HFFc6 (cell line): ENCODE measurements around the gene AGPAT4. TPM values are rescaled to one million over a fixed set of nuclear protein-coding genes. Genes with fewer than 3 reads are reported as not detected.

ENCODE experiments used
- DNase-seq: peaks from one replicate; pipeline ENCODE4 v3.0.0-alpha.2; 2018
- H3K27ac Mint-ChIP-seq: 2 replicates; pipeline ENCODE4 v1.8.0; 2020; ENCODE audit warnings: mild to moderate bottlenecking, mixed read lengths
- H3K27me3 Mint-ChIP-seq: 2 replicates; pipeline ENCODE4 v1.8.0; 2021; ENCODE audit warnings: mild to moderate bottlenecking, moderate library complexity, mixed read lengths; ENCODE audit not compliant: insufficient read depth
- H3K36me3 Mint-ChIP-seq: 2 replicates; pipeline ENCODE4 v1.8.0; 2021; ENCODE audit warnings: low read depth, mixed read lengths
- H3K4me1 Mint-ChIP-seq: 2 replicates; pipeline ENCODE4 v1.8.0; 2020; ENCODE audit warnings: low read depth, mixed read lengths
- H3K4me3 Mint-ChIP-seq: 2 replicates; pipeline ENCODE4 v1.8.0; 2020; ENCODE audit warnings: mild to moderate bottlenecking, moderate library complexity, mixed read lengths
- H3K9me3 Mint-ChIP-seq: 2 replicates; pipeline ENCODE4 v1.8.0; 2020; ENCODE audit warnings: mild to moderate bottlenecking, mixed read lengths
- CTCF ChIP-seq: fragments of 200-600 bp; sonication (generic); IDR thresholded peaks from 2 replicates; pipeline ENCODE4 v1.5.0; 2021; ENCODE audit warnings: antibody characterized with exemption, mild to moderate bottlenecking
- total RNA-seq, 6 experiments: library from RNA; stranded (reverse); fragmentation: NEBNext Ultra II Directional; extraction: Animal tissue kit (Norgen Biotek cat#: 25700); gene quantifications; 2 replicates in 1 of 6; 3 replicates in 5 of 6; pipeline ENCODE4 v1.2.3, GENCODE V29; 2021

Gene AGPAT4
- total RNA-seq, 6 experiments from 2014 or later, result 2.3 to 4.0 (median 2.7) TPM

DNA sequence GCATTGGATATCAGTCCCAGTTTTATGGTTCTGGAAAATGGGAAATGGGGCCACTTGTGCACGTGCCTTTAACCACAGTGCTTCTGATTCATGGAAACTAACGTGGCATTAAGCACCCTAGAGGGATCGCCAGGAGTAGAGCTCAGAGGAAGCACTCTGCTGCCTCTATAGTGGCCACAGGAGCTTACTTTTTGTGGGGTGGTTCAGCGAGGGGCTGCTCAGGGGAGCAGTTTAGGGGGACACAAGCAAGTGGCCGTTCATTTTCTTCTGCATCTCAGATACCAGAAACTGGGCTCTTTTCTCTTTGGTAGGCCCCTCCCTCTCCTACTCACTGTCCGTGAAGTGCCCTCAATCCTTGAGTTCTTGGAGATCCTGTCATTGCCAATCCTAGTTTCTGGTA, 28.5 kb downstream of the AGPAT4 start:
- H3K4me1 Mint-ChIP-seq, result peaks cover 7% of the 10 kb centered on the region
- H3K4me3 Mint-ChIP-seq, result no peak overlapping the region
- no peak for TF ChIP-seq CTCF
- H3K36me3 Mint-ChIP-seq, result peaks cover 6% of the 10 kb centered on the region; the same call in 1 of the 2 replicates
- H3K9me3 Mint-ChIP-seq, result no peaks in the 10 kb centered on the region
- no peak overlapping the region for H3K27ac Mint-ChIP-seq
- DNase-seq, result no peak
- H3K27me3 Mint-ChIP-seq, result no peaks in the 10 kb centered on the region; the same call in 1 of the 2 replicates

DNA sequence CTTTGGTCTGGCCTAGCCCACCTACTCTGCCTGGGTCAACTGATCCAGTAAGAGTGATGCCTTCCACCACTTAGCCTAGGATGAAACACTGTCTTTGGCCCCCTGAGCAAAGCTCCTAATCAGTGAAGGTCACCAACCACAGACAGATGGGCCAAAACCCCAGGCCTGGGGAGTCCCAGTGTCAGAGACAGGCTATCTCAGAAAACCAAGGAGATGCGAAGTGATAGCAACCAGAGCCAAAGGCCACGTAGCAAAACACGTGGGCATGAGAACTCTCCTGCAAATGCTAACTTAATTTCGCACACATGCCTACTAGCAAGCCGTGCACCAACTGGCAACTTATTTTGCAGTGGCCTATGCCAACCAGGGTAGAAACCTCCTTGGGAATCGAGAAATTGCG, 29.1 kb downstream of the AGPAT4 start:
- no peaks in the 10 kb centered on the region; the same call in 1 of the 2 replicates for H3K27me3 Mint-ChIP-seq
- no peak for TF ChIP-seq CTCF
- no peak overlapping the region for H3K4me3 Mint-ChIP-seq
- H3K9me3 Mint-ChIP-seq, result no peaks in the 10 kb centered on the region
- H3K36me3 Mint-ChIP-seq, result peaks cover 6% of the 10 kb centered on the region; the same call in 1 of the 2 replicates
- no peak overlapping the region for H3K27ac Mint-ChIP-seq
- peaks cover 7% of the 10 kb centered on the region for H3K4me1 Mint-ChIP-seq
- no peak for DNase-seq

- Mint-ChIP-seq H3K27me3 (no peaks in the 10 kb centered on the region; the same call in 1 of the 2 replicates), H3K4me1 (peaks cover 7% of the 10 kb centered on the region), H3K4me3 (no peak overlapping the region), H3K36me3 (peaks cover 9% of the 10 kb centered on the region), H3K27ac (no peak overlapping the region), H3K9me3 (no peaks in the 10 kb centered on the region)
- no peak for TF ChIP-seq CTCF
- no peak for DNase-seq
Observed at GRCh38 chr6:161242779-161243693, 30.8 kb downstream of the AGPAT4 start.

DNA sequence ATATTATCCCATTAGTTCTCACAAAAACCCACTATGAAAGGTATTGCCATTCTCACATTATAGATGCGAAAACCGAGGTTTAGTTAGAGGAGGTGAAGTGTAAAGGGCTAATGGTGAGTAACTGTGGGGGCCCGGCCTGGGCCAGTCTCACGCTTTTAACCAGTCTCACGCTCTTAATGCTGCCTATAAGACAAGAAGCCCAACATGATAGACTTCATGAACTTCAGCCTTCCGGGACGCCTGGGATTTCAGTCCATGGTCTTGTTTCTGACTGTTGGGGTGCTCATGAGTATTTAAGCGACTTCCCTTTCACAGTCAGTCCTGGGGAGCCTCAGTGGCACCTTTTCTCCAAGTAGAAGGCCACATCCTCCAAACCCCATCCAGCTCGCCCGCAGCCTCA, 31.7 kb downstream of the AGPAT4 start:
- Mint-ChIP-seq H3K27ac (no peak overlapping the region), H3K36me3 (peaks cover 9% of the 10 kb centered on the region), H3K4me1 (peaks cover 7% of the 10 kb centered on the region), H3K27me3 (no peaks in the 10 kb centered on the region; the same call in 1 of the 2 replicates), H3K9me3 (no peaks in the 10 kb centered on the region), H3K4me3 (no peak overlapping the region)
- no peak for DNase-seq
- TF ChIP-seq CTCF, result no peak

- Mint-ChIP-seq H3K27ac (no peak overlapping the region), H3K27me3 (no peaks in the 10 kb centered on the region; the same call in none of the 2 replicates), H3K4me3 (no peak overlapping the region), H3K4me1 (peaks cover 16% of the 10 kb centered on the region), H3K36me3 (peaks cover 9% of the 10 kb centered on the region), H3K9me3 (no peaks in the 10 kb centered on the region)
- no peak for TF ChIP-seq CTCF
- no peak for DNase-seq
Observed at GRCh38 chr6:161239001-161239400, 34.9 kb downstream of the AGPAT4 start.
